Ascending aorta (tissue), 2 donors: ENCODE measurements around the gene KRTAP20-4. TPM values are rescaled to one million over a fixed set of nuclear protein-coding genes. Genes with fewer than 3 reads are reported as not detected.

Source experiments
- DNase-seq, 2 donors: peaks; one replicate each; pipeline ENCODE4 v3.0.0-alpha.2; 2019; ENCODE audit warnings: low spot score in 2 of 2
- H3K27ac ChIP-seq, 2 donors: fragments of 200-600 bp; sonication (generic); one replicate each; pipeline ENCODE4 v1.5.1; 2016 to 2017; ENCODE audit warnings: mild to moderate bottlenecking in 1 of 2
- H3K27me3 ChIP-seq: fragments of 200-600 bp; sonication (generic); one replicate; pipeline ENCODE4 v1.5.1; 2017
- H3K36me3 ChIP-seq, 2 donors: fragments of 200-600 bp; sonication (generic); one replicate each; pipeline ENCODE4 v1.5.1; 2016
- H3K4me1 ChIP-seq, 2 donors: fragments of 200-600 bp; sonication (generic); one replicate each; pipeline ENCODE4 v1.5.1; 2016 to 2017; ENCODE audit warnings: mild to moderate bottlenecking in 1 of 2
- H3K4me3 ChIP-seq, 2 donors: fragments of 200-600 bp; sonication (generic); one replicate each; pipeline ENCODE4 v1.5.1; 2016 to 2017; ENCODE audit warnings: mild to moderate bottlenecking in 1 of 2
- H3K9me3 ChIP-seq, 2 donors: fragments of 200-600 bp; sonication (generic); one replicate each; pipeline ENCODE4 v1.5.1; 2016
- intact Hi-C: fragments of 100-400 bp; cut with DNase I; formaldehyde crosslinking; loops from one replicate; pipeline ENCODE4 v1.15.1; 2023
- total RNA-seq: library from RNA; depleted of rRNA; stranded (reverse); fragments of >200 nt; gene quantifications from one replicate; pipeline ENCODE4 v1.1.0, GENCODE V29; 2016
- TF ChIP-seq, protein P1 (sequence below), 3 experiments: fragments of 200-600 bp in 2 of 3; fragments of 450-650 bp in 1 of 3; sonication (generic) in 2 of 3; IDR thresholded peaks; one replicate each; pipeline ENCODE4 v1.5.1; 2016 to 2019; ENCODE audit warnings: antibody characterized with exemption in 3 of 3, mild to moderate bottlenecking in 1 of 3, moderate library complexity in 1 of 3

Gene KRTAP20-4
- not detected for total RNA-seq

DNA sequence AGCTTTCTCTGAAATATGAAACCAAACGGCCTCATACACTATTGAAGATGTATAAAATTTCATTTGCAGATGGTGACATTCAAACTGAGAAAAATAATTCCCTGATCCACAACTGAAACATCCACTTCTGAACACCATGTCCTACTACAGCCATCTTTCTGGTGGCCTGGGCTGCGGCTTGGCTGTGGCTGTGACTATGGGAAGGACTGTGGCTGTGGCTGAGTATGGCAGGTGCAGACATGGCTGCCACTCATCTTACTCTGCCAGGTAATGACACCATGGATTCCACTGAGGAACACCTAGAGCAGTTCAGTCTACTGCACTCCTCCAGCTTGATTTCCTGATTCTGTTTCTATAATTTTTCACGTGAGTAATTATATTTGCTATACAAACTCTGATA is at the start of gene KRTAP20-4:
Gene KRTAP20-4, plus strand, starts transcription at position 106 of the 400 bp plus-strand sequence.
- Histone ChIP-seq H3K27ac (no peak within 1 kb of the TSS), H3K36me3 (no peaks in the 10 kb centered on the region), H3K4me3 (no peak within 1 kb of the TSS), H3K4me1 (no peaks in the 10 kb centered on the region), H3K9me3 (no peaks in the 10 kb centered on the region), H3K27me3 (no peaks in the 10 kb centered on the region)
- intact Hi-C loops: no loop called here
- DNase-seq: no peak
- TF ChIP-seq, protein P1, sequence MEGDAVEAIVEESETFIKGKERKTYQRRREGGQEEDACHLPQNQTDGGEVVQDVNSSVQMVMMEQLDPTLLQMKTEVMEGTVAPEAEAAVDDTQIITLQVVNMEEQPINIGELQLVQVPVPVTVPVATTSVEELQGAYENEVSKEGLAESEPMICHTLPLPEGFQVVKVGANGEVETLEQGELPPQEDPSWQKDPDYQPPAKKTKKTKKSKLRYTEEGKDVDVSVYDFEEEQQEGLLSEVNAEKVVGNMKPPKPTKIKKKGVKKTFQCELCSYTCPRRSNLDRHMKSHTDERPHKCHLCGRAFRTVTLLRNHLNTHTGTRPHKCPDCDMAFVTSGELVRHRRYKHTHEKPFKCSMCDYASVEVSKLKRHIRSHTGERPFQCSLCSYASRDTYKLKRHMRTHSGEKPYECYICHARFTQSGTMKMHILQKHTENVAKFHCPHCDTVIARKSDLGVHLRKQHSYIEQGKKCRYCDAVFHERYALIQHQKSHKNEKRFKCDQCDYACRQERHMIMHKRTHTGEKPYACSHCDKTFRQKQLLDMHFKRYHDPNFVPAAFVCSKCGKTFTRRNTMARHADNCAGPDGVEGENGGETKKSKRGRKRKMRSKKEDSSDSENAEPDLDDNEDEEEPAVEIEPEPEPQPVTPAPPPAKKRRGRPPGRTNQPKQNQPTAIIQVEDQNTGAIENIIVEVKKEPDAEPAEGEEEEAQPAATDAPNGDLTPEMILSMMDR (IDR thresholded peaks at IDR 0.05): no peak

DNA sequence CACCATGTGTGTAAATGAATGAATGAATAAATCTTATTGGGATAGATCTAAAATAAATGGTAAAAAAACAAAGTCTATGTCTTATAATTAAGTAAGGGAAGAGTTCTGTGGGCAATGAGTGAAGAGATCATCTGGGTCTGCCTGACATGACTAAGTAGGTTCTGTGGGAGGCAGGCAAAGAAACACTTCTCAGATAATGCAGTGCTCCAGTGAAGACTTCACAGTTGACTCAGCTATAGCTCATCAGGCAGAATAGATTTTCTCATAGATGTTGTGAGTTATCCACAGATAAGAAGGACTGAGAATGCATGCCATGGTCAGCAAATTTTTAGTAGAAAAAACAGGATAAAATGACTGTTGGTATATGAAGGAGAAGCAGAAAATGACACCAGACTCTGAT is 42.7 kb upstream of the KRTAP20-4 start:
- Histone ChIP-seq H3K4me3 (no peak overlapping the region), H3K27me3 (no peaks in the 10 kb centered on the region), H3K36me3 (no peaks in the 10 kb centered on the region), H3K27ac (no peak overlapping the region), H3K4me1 (no peaks in the 10 kb centered on the region), H3K9me3 (no peaks in the 10 kb centered on the region)
- TF ChIP-seq, protein P1 (IDR thresholded peaks at IDR 0.05): no peak
- DNase-seq: no peak
- intact Hi-C loops: no loop called here

DNA sequence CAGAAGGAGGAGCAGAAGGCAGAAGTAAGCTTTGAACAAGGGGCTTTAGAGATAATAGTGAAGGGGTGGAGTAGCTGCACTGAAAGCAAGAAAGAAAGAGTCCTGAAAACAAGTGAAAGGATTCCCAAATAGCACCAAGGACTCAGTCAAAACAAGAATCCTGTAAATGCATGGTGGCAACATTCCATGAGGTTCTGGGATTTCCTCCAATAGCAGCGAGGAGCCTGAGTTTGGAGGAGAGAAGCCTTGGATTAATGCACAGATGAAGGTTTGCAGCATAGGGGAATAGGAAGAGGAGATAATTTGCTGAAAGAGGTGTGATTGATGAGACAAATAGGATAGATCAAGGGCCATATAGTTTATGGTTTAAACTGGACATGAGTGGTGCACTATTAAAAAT is 41.1 kb upstream of the KRTAP20-4 start:
- TF ChIP-seq, protein P1 (IDR thresholded peaks at IDR 0.05): no peak
- H3K9me3 ChIP-seq: no peaks in the 10 kb centered on the region
- H3K27ac ChIP-seq: no peak overlapping the region
- intact Hi-C loops: no loop called here
- H3K36me3 ChIP-seq: no peaks in the 10 kb centered on the region
- H3K27me3 ChIP-seq: no peaks in the 10 kb centered on the region
- DNase-seq: no peak
- no peaks in the 10 kb centered on the region for H3K4me1 ChIP-seq
- H3K4me3 ChIP-seq: no peak overlapping the region

DNA sequence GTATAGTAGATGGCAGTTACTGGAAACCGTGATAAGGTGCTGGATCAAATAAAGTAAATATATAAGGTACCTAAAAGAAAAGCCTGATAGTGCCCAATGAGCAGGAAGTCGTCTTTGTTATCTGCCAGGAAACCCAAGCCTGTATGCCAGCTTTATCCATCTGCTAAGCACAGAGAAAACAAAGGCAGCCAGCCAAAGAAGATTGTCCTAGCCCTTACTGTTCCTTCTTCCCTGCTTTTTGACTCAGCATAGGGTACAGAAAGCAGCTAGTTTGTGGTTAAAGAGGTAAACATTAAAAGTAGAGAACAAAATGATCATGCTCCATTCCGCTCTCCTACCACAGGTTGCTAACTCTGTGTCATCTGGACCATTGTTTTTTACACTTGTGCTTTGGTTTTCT is 40.3 kb upstream of the KRTAP20-4 start:
- no peaks in the 10 kb centered on the region for H3K9me3 ChIP-seq
- no peak for DNase-seq
- intact Hi-C loops: no loop called here
- no peak overlapping the region for H3K27ac ChIP-seq
- H3K4me3 ChIP-seq: no peak overlapping the region
- TF ChIP-seq, protein P1 (IDR thresholded peaks at IDR 0.05): no peak
- H3K36me3 ChIP-seq: no peaks in the 10 kb centered on the region
- no peaks in the 10 kb centered on the region for H3K4me1 ChIP-seq
- no peaks in the 10 kb centered on the region for H3K27me3 ChIP-seq

DNA sequence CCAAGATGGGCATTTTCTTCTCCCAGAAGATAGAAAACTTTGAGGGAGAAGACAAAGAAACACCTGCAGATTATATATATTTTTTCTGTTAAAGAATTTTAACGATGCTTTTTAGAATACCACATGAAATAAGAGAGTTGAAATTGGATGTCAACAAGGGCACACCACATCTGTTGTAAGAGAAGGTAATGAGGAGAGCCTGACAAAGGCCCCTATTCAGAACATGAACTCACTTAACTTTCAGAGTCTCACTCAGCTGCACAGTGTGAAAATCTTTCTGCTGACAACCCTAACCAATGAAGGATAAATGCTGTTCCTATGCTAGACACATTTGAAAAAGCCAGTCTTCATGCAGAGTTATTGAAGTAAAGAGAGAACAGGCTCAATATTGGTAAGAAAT is 37.6 kb upstream of the KRTAP20-4 start:
- TF ChIP-seq, protein P1 (IDR thresholded peaks at IDR 0.05): no peak
- H3K9me3 ChIP-seq: no peaks in the 10 kb centered on the region
- H3K4me3 ChIP-seq: no peak overlapping the region
- H3K4me1 ChIP-seq: no peaks in the 10 kb centered on the region
- H3K27me3 ChIP-seq: no peaks in the 10 kb centered on the region
- DNase-seq: no peak
- no peak overlapping the region for H3K27ac ChIP-seq
- intact Hi-C loops: no loop called here
- no peaks in the 10 kb centered on the region for H3K36me3 ChIP-seq

DNA sequence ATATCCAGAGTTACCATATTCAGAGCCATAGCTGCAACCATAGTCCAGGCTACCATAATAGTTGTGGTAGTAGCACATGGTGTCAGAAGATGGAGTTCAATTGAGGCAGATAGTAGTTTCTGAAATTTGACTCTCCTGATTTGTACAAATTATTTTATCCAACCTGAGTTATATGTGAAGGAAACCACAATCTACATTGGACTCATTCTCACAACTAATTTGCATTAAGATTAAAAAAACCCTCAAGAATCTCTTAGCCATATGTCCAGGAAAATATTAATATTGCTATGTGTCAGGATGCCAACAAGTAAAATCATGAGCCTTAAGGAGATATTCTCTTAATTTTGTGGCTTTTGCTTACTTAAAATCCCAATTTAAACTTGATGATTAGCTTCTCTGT is 30.1 kb upstream of the KRTAP20-4 start, which contains the start of gene KRTAP22-2:
Gene KRTAP22-2, minus strand, starts transcription at position 101 of the 400 bp plus-strand sequence.
- Histone ChIP-seq H3K4me3 (no peak within 1 kb of the TSS), H3K27me3 (no peaks in the 10 kb centered on the region), H3K9me3 (no peaks in the 10 kb centered on the region), H3K4me1 (no peaks in the 10 kb centered on the region), H3K27ac (no peak within 1 kb of the TSS), H3K36me3 (no peaks in the 10 kb centered on the region)
- TF ChIP-seq, protein P1 (IDR thresholded peaks at IDR 0.05): no peak
- intact Hi-C loops: no loop called here
- no peak for DNase-seq
